GM23338 (cell line): ENCODE results near the gene MYORG.

Experiments
- CTCF ChIP-seq, 2 experiments: fragments of 200-600 bp in 1 of 2; sonication (generic) in 1 of 2; conservative IDR thresholded peaks; 2 replicates each; pipeline versions ENCODE4 v1.5.1 to v1.6.1; 2016 to 2017; ENCODE audit warnings: antibody characterized with exemption in 2 of 2, low read depth in 2 of 2, mild to moderate bottlenecking in 2 of 2, moderate library complexity in 1 of 2
- POLR2AphosphoS5 ChIP-seq: IDR thresholded peaks from 2 replicates; pipeline ENCODE4 v1.6.1; 2016; ENCODE audit warnings: antibody characterized with exemption, low read depth
- REST ChIP-seq: IDR thresholded peaks from one replicate; pipeline ENCODE4 v1.6.1; 2018; ENCODE audit warnings: antibody characterized with exemption; ENCODE audit not compliant: unreplicated experiment

- TF ChIP-seq CTCF (conservative IDR thresholded peaks at IDR 0.05; ENCODE audit: low read depth in 2 of 2) (no peak), POLR2AphosphoS5 (no peak), REST (no peak)
Measured at GRCh38 chr9:34373749-34374148, 2.9 kb downstream of the MYORG start.
